ENCODE data around the gene OLIG1.
A peak's percentile ranks its signal among the peaks of the same experiment; 100 is the strongest.

OLIG1 gene

GRCh38 chr21:33063907-33064622 is 5.9 kb upstream of the OLIG1 start:
- no peak for DNase-seq

- no peak for DNase-seq
Measured at GRCh38 chr21:33064623-33065390, 5.1 kb upstream of the OLIG1 start.

- DNase-seq: no peak
Measured at GRCh38 chr21:33067043-33067442, 2.9 kb upstream of the OLIG1 start.

DNA sequence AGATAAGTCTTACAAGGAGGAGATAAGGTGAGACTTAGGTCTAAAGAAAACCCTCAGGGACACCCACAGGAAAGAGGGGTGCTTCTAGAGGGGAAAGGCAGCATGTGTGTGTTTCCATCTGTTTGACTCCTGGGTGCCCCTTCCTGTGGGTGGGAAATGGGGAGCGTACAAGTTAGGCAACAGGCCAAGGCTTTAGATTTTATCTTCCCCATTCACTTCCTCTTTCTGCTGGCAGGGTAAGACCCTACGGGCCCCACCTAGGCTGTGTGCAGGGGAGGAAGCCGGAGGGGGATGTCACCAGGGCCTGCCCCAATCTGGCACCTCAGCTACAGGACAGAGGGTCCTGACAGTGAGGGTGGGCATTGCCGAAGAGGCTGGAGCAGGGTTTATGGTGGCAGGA is 2.5 kb upstream of the OLIG1 start:
- DNase-seq: peak; percentile 24 to 31

GRCh38 chr21:33069243-33069642 is 698 bp upstream of the OLIG1 start:
- DNase-seq: no peak

- no peak for DNase-seq
Measured at GRCh38 chr21:33069645-33069993, 322 bp upstream of the OLIG1 start.

GRCh38 chr21:33070744-33070997 is 730 bp downstream of the OLIG1 start:
- DNase-seq: no peak

- DNase-seq: peak in 1 of 2 donors; percentile 24
Measured at GRCh38 chr21:33070998-33071769, 1.2 kb downstream of the OLIG1 start.

DNA sequence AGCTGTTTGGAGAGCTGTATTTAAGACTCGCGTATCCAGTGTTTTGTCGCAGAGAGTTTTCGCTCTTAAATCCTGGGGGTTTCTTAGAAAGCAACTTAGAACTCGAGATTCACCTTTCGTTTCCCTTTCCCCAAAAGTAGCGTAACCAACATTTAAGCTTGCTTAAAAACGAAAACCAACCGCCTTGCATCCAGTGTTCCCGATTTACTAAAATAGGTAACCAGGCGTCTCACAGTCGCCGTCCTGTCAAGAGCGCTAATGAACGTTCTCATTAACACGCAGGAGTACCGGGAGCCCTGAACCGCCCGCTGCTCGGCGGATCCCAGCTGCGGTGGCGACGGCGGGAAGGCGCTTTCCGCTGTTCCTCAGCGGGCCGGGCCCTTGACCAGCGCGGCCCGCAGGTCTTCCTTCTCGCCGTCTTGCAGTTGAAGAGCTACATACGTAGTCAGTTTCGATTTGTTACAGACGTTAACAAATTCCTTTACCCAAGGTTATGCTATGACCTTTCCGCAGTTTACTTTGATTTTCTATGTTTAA is 1.9 kb downstream of the OLIG1 start:
- DNase-seq: no peak

DNA sequence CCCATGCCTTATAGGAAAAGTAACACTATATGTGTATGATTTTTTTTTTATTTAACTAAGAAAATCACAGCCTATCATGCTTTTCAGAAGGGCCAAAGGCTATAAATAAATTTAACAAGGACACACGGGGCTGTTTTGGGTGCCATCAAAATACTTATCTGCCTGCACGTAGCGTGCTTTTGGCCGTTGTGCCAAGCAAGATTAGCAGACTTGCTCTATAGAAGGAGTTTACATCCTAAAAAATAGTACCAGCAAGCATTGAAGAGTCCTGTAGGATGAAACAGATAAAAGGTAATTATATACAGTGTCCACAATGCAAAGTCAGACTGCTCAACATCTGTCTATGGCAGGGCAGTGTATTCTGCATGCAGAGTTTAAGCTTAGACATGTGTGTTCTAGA is 3.7 kb downstream of the OLIG1 start:
- DNase-seq: no peak

DNA sequence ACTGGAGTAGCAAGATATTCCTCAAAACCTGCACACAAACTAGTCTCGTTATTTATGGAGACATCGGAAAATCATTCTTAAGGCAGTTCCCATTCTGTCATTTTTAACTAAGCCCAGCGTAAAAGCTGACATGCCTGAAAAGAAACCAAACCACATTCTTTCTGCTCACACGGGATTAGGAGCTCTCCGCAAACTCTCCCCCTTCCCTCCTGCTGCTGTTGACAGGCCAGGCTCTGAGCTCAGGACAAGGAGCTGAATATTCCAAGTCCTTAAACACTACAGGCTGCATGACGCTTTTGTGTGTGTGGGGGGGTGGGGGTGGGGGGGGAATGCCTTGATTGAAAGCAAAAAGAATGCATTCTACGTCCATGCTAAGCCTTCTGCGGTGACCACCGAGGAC is 5.2 kb downstream of the OLIG1 start:
- DNase-seq: no peak

DNA sequence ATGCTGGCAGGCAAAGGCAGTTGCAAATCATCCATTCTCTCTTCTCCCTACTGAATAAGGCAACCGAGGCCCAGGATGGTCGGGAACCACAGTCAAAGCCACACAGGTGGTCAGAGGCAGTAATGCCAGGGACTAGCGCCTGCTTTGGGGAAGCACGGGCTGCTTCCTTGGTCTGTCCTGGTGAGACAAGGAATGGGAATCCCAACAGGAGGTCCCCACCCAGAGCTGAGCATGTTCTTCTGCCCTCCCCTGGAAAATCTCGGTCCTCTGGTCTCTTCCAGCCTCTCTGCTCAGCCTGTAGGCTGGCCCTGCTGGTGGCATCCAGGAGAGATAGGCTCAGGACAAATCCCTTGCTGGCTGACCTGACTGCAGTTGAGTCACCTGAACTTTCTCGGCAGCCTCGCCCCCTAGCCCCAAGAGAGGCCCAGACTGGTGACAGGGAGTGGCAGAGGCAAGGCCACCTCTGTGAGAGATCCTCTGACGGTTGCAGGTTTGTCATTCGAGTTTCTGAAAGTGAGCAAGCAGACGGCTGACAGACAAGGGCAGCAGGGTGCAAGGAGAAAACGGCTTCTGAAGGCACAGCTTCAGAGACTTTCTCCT is 5.8 kb downstream of the OLIG1 start:
- DNase-seq: no peak

DNA sequence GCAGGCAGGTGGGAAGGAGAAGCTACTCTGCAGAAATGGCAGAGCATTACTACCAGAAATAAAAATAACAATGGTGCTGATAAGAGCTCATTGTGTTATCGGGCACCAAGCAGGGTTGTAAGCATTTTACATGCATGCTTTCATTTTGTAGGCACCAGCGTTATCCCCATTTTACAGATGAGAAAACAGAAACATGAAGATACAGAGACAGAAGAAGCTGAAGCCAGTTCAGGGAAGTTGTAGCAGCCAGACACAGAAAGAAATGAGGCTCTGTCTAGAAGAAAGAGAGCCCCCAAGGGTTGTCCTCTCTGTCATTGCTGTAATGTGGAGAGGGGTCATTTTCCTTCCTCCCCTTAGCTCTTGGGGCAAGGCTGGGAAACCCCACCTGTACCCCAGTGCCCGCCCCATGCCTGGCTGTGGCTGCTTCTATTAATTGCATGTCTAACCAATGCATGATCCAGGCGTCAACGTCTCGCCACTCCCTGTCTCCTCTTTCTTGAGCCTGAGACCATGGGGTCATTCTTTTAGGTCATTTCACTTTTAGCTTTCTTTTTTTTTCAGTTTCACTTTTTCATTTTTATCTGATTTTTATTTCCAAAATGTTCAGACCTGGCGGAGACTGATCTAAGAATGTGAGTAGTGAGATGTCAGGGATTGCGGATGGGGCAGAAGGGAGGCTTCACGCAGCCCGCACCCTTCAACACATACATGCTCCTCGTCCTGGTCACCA is 6.8 kb downstream of the OLIG1 start:
- DNase-seq: no peak

GRCh38 chr21:33078907-33079582 is 9.1 kb downstream of the OLIG1 start:
- peak; percentile 58 to 66 for DNase-seq

GRCh38 chr21:33080376-33080775 is 10.4 kb downstream of the OLIG1 start:
- DNase-seq: no peak

- DNase-seq: no peak
Measured at GRCh38 chr21:33080776-33081175, 10.8 kb downstream of the OLIG1 start.

DNA sequence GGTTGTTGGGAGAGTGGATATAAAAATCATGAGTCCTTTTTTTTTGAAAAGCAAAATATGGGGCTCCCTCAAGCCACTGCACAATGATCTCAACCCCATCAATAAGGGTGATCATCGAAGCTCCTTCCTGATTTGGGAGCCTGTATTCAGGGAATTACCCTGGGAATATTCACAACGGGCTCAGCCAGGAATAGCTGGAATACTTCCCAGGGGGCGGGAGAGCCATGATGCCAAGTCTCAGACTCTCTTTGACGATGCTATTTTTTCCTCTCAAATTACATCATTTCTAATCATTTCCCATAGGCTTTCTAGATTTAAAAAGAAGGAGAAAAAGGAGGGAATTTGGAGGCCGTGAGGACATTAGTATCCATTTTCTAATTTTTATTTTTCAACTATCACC is 18.4 kb downstream of the OLIG1 start:
- DNase-seq: no peak

GRCh38 chr21:33089395-33090119 is 19.6 kb downstream of the OLIG1 start:
- DNase-seq: peak; percentile 81 to 92

GRCh38 chr21:33096426-33096825 is 26.5 kb downstream of the OLIG1 start:
- peak in 1 of 2 donors; percentile 30 for DNase-seq

GRCh38 chr21:33099131-33099530 is 29.2 kb downstream of the OLIG1 start:
- DNase-seq: no peak

- DNase-seq: peak; percentile 63 to 72
Measured at GRCh38 chr21:33101300-33101911, 31.5 kb downstream of the OLIG1 start.
